Activated CD4-positive, alpha-beta T cell treated with anti-CD3 and anti-CD28 coated beads, Interleukin-2, amount 50 U/mL, for 48 hours (primary cell): Measurements from ENCODE around the gene RPL32.
"Not testable (repeated sequence)": the region's sequence is repeated elsewhere in the genome, so short reads cannot be mapped to it uniquely, and the experiment has no call there.

Experiments
- DNase-seq, 2 experiments: peaks; one replicate each; pipeline ENCODE4 v3.0.0-alpha.2; 2020

RPL32 gene

GRCh38 chr3:12807601-12808359 is 33.6 kb downstream of the RPL32 start:
- no peak for DNase-seq

DNA sequence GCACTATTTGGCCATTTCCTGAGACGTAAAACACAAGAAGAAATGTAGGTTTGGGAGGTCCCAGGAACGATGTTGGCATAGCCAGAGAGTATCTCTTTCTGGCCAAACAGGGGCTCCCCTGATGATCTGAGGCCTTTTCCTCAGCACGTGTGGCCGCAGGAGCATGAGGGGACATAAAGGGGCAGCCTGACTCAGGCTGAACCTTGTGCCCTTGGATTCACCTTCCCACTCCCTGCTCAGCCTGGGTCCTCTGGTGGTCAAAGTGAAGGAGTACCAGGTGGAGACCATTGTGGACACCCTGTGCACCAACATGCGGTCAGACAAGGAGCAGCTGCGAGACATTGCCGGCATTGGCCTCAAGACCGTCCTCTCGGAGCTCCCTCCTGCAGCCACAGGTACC is 34.3 kb downstream of the RPL32 start:
- no peak for DNase-seq

DNA sequence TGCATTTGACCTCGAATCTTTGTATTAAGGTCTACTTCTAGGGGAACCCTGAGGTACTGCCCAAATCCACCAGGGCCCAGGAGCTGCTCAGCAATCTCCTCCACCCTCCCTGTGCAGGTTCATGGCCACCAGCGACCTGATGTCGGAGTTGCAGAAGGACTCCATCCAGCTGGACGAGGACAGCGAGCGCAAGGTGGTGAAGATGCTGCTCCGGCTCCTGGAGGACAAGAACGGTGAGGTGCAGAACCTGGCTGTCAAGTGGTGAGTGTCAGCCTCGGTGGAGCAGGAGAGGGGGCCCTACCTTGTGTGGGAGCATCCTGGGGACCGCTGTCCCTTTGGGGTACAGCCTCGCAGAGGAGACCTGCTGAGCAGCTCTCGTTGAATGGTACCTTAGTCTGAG is 38.0 kb downstream of the RPL32 start:
- DNase-seq: no peak

- no peak for DNase-seq
These were observed 41.6 kb downstream of the RPL32 start for GRCh38 chr3:12799525-12800440.

DNA sequence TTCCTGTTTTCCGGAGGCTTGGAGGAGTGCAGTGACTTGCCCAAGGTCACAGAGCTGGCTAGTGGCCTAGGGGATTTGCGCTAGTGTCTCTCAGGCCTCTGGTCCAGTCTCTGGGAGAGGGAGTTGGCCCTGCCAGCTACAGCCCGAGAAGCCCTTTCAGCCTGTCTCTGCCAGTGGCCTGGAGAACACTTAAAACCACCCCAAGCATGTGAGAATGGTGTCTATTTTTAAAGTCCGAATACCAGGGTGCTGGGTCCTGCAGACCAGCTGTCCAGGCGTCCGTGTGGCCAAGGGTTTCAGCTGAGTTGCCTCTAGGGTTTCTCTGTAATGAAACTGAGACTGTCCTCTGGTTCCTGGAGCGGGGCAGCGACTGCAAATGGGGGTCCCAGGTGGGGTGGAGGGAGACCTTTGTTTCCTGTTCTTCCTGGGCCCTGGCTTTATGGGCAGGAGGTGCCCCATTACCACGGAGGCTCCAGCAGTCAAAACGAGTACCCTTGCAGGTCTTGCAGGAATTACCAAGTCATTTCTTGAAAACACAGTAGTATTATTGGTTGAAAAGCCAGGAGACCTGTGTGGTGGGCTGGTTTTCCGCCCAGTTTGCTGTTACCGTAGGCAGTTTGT is 42.7 kb downstream of the RPL32 start:
- no peak for DNase-seq

- no peak for DNase-seq
These were observed 43.3 kb downstream of the RPL32 start for GRCh38 chr3:12797892-12798558.

DNA sequence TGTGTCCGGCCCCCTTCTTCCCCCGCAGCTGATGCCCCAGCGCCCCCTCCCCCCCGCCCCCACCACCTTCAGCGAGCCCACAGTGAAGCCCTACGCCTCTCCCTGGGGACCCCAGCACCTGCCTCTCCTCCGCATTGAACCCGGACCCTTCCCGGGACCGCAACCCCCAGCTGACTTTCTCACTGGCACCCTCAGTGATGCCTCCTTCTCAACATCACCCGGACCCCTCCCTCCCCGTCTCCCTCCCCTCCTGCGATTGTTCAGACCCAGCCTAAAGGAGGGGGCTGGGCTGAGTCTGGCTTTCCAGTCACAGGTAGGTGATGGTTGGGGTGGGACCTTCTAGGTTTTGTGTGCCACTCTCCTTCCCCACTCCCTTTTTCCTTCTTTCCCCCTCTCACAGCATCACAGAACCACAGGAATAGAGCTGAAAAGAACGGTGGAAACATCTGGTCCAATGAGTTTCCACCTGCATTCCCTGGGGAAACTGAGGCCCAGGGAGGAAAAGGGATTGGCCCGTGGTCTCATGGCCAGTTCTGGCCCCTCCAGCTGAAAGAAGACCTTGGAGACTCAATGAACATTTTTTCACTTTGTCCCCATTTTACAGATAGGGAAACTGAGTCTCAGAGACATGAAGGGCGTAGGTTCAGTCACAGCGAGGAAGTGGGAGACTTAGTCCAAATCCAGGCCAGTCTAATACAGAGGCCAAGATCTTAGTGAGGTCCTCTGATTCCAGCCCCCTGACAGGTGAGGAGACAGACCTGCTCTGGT is 44.1 kb downstream of the RPL32 start:
- DNase-seq: no peak

- DNase-seq: peak; percentile 29 to 47
These were observed 44.9 kb downstream of the RPL32 start, which contains the start of gene CAND2 for GRCh38 chr3:12796171-12797123. CAND2 (plus strand) TSS chr3:12796680; CDS start chr3:12796721, 41 bp downstream.

- no peak for DNase-seq
These were observed 47.7 kb downstream of the RPL32 start for GRCh38 chr3:12793701-12794100.

GRCh38 chr3:12791430-12791829 is 49.9 kb downstream of the RPL32 start:
- no peak for DNase-seq

- DNase-seq: not testable (repeated sequence)
These were observed 53.2 kb downstream of the RPL32 start for GRCh38 chr3:12787967-12788690.

GRCh38 chr3:12787346-12787745 is 54.0 kb downstream of the RPL32 start:
- peak; percentile 64 to 70 for DNase-seq

GRCh38 chr3:12785096-12785495 is 56.3 kb downstream of the RPL32 start:
- DNase-seq: no peak
